Heart left ventricle (tissue), 13 donors: ENCODE measurements around the gene ETV3.

ENCODE experiments used
- CTCF ChIP-seq, 12 donors: fragments of 200-600 bp; sonication (generic) in 4 of 12; IDR thresholded peaks; one replicate each; pipeline versions ENCODE4 v1.5.0 to v1.8.0; 2018 to 2022; ENCODE audit warnings: antibody characterized with exemption in 12 of 12, mild to moderate bottlenecking in 5 of 12
- POLR2A ChIP-seq, 2 donors: fragments of 450-650 bp; IDR thresholded peaks; one replicate each; pipeline ENCODE4 v1.6.1; 2017; ENCODE audit warnings: antibody characterized with exemption in 2 of 2, mild to moderate bottlenecking in 2 of 2, moderate library complexity in 2 of 2
- donor health status: ischemic (EF 13 %, LVEDD 7.1; RV severe dilation, severe dysfunction).
- donor health status: DM: no; HTN: yes; CAD: no.
- donor health status: DM: no; HTN: no; CAD: no.
- donor health status: ischemic (EF 25% LVEDD 6.9; RV normal size, moderate dysfunction).
- donor health status: ischemic (EF 25% LVEDD 5.7; RV mildly dilated, moderate dysfunction).
- donor health status: ischemic (EF 35%, LVEDD 5.7; RV mildly dilated, moderate dysfunction).
- donor health status: nonischemic (EF 11% LVEDD 7.7; RV severe dilation, severe dysfunction).
- donor health status: DM: yes; HTN: yes; CAD: no.
- donor health status: PGD.
- donor health status: ischemic (EF 29% LVEDD 5.4; RV normal size, mild dysfunction).
- donor health status: nonischemic (EF 23%, LVEDD 6.1; RV moderate dilation, normal function).

GRCh38 chr1:157111396-157112165, 26.6 kb downstream of the ETV3 start:
- TF ChIP-seq CTCF (IDR thresholded peaks at IDR 0.05) (no peak), POLR2A (IDR thresholded peaks at IDR 0.05) (no peak)
